GM12891 (cell line): ENCODE data around the gene RND2.
"Not testable (repeated sequence)": the region's sequence is repeated elsewhere in the genome, so short reads cannot be mapped to it uniquely, and the experiment has no call there.

Experiments
- DNase-seq: peaks from one replicate; pipeline ENCODE4 v3.0.0; 2011; ENCODE audit warnings: low spot score; ENCODE audit not compliant: insufficient read length
- FAIRE-seq: peaks from 2 replicates; lab custom pipeline; 2011; peaks lifted over from hg19 to GRCh38; lab: Jason Lieb, UNC
- PAX5 ChIP-seq: IDR thresholded peaks from 2 replicates; pipeline ENCODE4 v1.6.1; 2011; ENCODE audit warnings: low read length, moderate library complexity, mild to moderate bottlenecking; ENCODE audit not compliant: insufficient read depth, severe bottlenecking
- POLR2A ChIP-seq: IDR thresholded peaks from 2 replicates; pipeline ENCODE4 v1.6.1; 2011; ENCODE audit warnings: low read depth, low read length, control low read depth
- POLR2AphosphoS5 ChIP-seq: IDR thresholded peaks from 2 replicates; pipeline ENCODE4 v1.6.1; 2011; ENCODE audit warnings: low read depth, low read length, control low read depth
- POU2F2 ChIP-seq: IDR thresholded peaks from 2 replicates; pipeline ENCODE4 v1.6.1; 2011; ENCODE audit warnings: low read depth, mild to moderate bottlenecking, control low read depth, low read length, moderate library complexity
- SPI1 ChIP-seq: IDR thresholded peaks from 2 replicates; pipeline ENCODE4 v1.6.1; 2011; ENCODE audit warnings: low read depth, low read length, control low read depth
- TAF1 ChIP-seq: IDR thresholded peaks from 2 replicates; pipeline ENCODE4 v1.6.1; 2011; ENCODE audit warnings: low read depth, low read length, control low read depth

RND2 gene

DNA sequence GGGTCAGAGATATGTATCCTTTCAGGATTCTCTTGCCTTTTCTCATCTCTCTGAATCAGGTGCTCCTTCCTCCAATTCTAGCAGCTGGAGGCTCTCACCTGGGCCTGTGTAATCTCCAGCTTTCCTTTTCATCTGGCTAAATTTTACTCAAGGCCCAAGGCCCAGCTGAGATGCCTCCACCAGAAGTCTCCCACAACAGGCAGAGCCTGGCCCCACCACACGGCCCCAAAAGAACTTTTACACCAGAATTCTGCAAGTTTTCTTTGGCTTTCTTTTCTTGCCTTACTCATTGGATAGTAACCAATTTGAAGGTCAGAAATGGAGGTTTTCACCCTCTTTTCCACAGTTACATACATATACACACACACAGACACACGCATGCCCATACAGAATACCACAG lies 14.6 kb downstream of the RND2 start:
- FAIRE-seq (no peak), DNase-seq (no peak)
- TF ChIP-seq SPI1 (no peak), POLR2A (no peak), TAF1 (no peak), POU2F2 (no peak), PAX5 (no peak), POLR2AphosphoS5 (no peak)

- no peak for TF ChIP-seq TAF1
- TF ChIP-seq PAX5: no peak
- TF ChIP-seq POU2F2: no peak
- no peak for TF ChIP-seq SPI1
- no peak for TF ChIP-seq POLR2AphosphoS5
- DNase-seq: no peak
- no peak for FAIRE-seq
Observed at GRCh38 chr17:43040655-43041054, 15.6 kb downstream of the RND2 start.

DNA sequence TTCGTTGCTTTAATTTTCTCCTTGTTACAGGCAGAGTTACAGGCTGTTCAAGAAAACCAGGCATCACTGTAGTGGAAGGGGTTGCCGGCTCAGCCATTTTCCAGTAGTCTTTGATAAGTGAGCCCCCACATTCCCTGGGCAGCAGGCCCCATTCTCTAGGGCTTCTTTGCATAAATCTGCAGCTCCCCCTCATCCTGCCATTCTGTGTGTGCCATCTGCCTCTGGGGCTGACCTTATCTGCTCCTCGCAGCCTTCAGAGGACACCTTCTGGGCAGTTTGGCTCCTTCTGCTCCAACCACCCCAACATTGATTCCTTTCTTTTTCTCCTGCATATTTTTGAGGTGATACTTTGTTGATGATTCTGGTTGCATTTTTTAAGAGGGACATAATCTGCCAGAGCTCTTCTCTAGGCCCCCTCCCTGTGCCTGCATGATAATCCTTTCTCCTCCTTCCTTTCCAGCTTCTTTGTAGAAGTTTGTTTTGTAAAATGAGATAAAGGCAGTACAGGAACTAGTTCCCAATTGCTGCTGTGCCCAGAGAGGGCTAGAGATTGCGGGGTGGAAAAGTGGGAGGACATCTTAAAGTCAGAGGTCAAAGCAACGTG lies 17.1 kb downstream of the RND2 start:
- no peak for TF ChIP-seq SPI1
- no peak for TF ChIP-seq TAF1
- no peak for TF ChIP-seq POLR2A
- FAIRE-seq (no peak), DNase-seq (no peak)

GRCh38 chr17:43043307-43043706 lies 18.3 kb downstream of the RND2 start:
- no peak for FAIRE-seq
- no peak for TF ChIP-seq POLR2A
- TF ChIP-seq PAX5: no peak
- TF ChIP-seq POU2F2: no peak
- TF ChIP-seq SPI1: no peak
- no peak for TF ChIP-seq POLR2AphosphoS5
- TF ChIP-seq TAF1: no peak
- no peak for DNase-seq

GRCh38 chr17:43044024-43044423 lies 19.0 kb downstream of the RND2 start:
- TF ChIP-seq PAX5 (no peak), POLR2AphosphoS5 (no peak), POLR2A (no peak), SPI1 (no peak), TAF1 (no peak), POU2F2 (no peak)
- no peak for FAIRE-seq
- DNase-seq: no peak

- TF ChIP-seq SPI1: no peak
- TF ChIP-seq POU2F2: no peak
- FAIRE-seq (no peak), DNase-seq (no peak)
Observed at GRCh38 chr17:43051969-43052368, 26.9 kb downstream of the RND2 start.

GRCh38 chr17:43053008-43053407 lies 28.0 kb downstream of the RND2 start:
- FAIRE-seq, DNase-seq: not testable (repeated sequence)

DNA sequence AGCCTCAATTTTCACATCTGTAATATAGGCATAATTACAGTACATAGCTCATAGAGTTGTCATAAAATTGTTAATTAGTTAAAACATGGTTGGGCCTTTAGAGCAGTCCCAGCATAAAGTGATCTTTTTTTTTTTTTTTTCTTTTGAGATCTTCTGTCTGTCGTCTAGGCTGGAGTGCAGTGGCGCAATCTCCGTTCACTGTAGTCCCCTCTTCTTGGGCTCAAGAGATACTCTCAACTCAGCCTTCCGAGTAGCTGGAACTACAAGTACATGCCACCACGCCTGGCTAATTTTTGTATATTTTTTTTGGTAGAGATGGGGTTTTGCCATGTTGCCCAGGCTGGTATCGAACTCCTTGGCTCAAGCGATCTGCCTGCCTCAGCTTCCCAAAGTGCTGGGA lies 31.0 kb downstream of the RND2 start:
- DNase-seq (no peak), FAIRE-seq (no peak)
- TF ChIP-seq TAF1: no peak
- no peak for TF ChIP-seq POLR2AphosphoS5
- no peak for TF ChIP-seq POLR2A
- TF ChIP-seq SPI1: no peak
- TF ChIP-seq PAX5: no peak
- no peak for TF ChIP-seq POU2F2

GRCh38 chr17:43062984-43063638 lies 38.1 kb downstream of the RND2 start:
- DNase-seq: no peak
- TF ChIP-seq POLR2A (no peak), PAX5 (no peak), POU2F2 (no peak), SPI1 (no peak), TAF1 (no peak), POLR2AphosphoS5 (no peak)
- FAIRE-seq: no peak

- TF ChIP-seq POU2F2 (no peak), TAF1 (no peak), POLR2A (no peak), POLR2AphosphoS5 (no peak)
- DNase-seq (no peak), FAIRE-seq (no peak)
Observed at GRCh38 chr17:43068570-43069367, 43.7 kb downstream of the RND2 start.
